Liver (tissue), 9 donors: Measurements from ENCODE around the gene WDR20. TPM values are rescaled to one million over a fixed set of nuclear protein-coding genes. Genes with fewer than 3 reads are reported as not detected.

Experiments used
- DNase-seq: peaks from one replicate; pipeline ENCODE4 v3.0.0-alpha.2; 2017; ENCODE audit warnings: low spot score
- H3K27ac ChIP-seq, 2 donors: one replicate each; pipeline ENCODE4 v1.7.0; 2013; ENCODE audit warnings: inconsistent platforms in 2 of 2, low read length in 2 of 2, control low read depth in 1 of 2, low read depth in 1 of 2, mild to moderate bottlenecking in 1 of 2
- H3K27me3 ChIP-seq, 4 donors: one replicate each; pipeline versions ENCODE4 v1.6.1 to v1.7.0; 2013; ENCODE audit warnings: low read length in 3 of 4, inconsistent platforms in 1 of 4, mild to moderate bottlenecking in 1 of 4, moderate library complexity in 1 of 4; ENCODE audit not compliant: control insufficient read depth in 4 of 4, insufficient read depth in 4 of 4
- H3K36me3 ChIP-seq, 4 donors: one replicate each; pipeline versions ENCODE4 v1.6.1 to v1.7.0; 2013; ENCODE audit warnings: low read length in 3 of 4, mild to moderate bottlenecking in 3 of 4, low read depth in 1 of 4, moderate library complexity in 1 of 4; ENCODE audit not compliant: control insufficient read depth in 4 of 4, insufficient read depth in 3 of 4
- H3K4me1 ChIP-seq, 4 donors: one replicate each; pipeline versions ENCODE4 v1.6.1 to v1.7.0; 2013; ENCODE audit warnings: low read length in 3 of 4, mild to moderate bottlenecking in 3 of 4, moderate library complexity in 1 of 4; ENCODE audit not compliant: control insufficient read depth in 4 of 4, insufficient read depth in 4 of 4
- H3K4me3 ChIP-seq, 3 donors: one replicate each; pipeline versions ENCODE4 v1.6.1 to v1.7.0; 2013; ENCODE audit warnings: low read length in 3 of 3, control low read depth in 1 of 3, low read depth in 1 of 3, mild to moderate bottlenecking in 1 of 3
- H3K9ac ChIP-seq, 2 donors: one replicate each; pipeline ENCODE4 v1.7.0; 2013; ENCODE audit warnings: low read length in 2 of 2, mild to moderate bottlenecking in 2 of 2, moderate library complexity in 2 of 2, control low read depth in 1 of 2, low read depth in 1 of 2
- H3K9me3 ChIP-seq, 4 donors: one replicate each; pipeline versions ENCODE4 v1.6.1 to v1.7.0; 2013; ENCODE audit warnings: low read length in 3 of 4; ENCODE audit not compliant: control insufficient read depth in 4 of 4
- EGR1 ChIP-seq, 2 donors: IDR thresholded peaks; 2 replicates each; pipeline ENCODE4 v1.6.1; 2016 to 2018; ENCODE audit warnings: antibody characterized with exemption in 2 of 2, low read depth in 2 of 2
- FOXA1 ChIP-seq: IDR thresholded peaks from 2 replicates; pipeline ENCODE4 v1.6.1; 2016; ENCODE audit warnings: antibody characterized with exemption
- FOXA2 ChIP-seq: IDR thresholded peaks from 2 replicates; pipeline ENCODE4 v1.6.1; 2016; ENCODE audit warnings: antibody characterized with exemption
- HNF4A ChIP-seq, 2 donors: conservative IDR thresholded peaks; 2 replicates each; pipeline ENCODE4 v1.6.1; 2016; ENCODE audit warnings: antibody characterized with exemption in 2 of 2, mild to moderate bottlenecking in 2 of 2
- HNF4G ChIP-seq: IDR thresholded peaks from 2 replicates; pipeline ENCODE4 v1.6.1; 2016; ENCODE audit warnings: antibody characterized with exemption
- JUND ChIP-seq, 2 donors: IDR thresholded peaks; 2 replicates each; pipeline ENCODE4 v1.6.1; 2016; ENCODE audit warnings: antibody characterized with exemption in 2 of 2
- NR2F2 ChIP-seq: IDR thresholded peaks from 2 replicates; pipeline ENCODE4 v1.6.1; 2016; ENCODE audit warnings: antibody characterized with exemption
- RAD21 ChIP-seq, 2 donors: IDR thresholded peaks; 2 replicates each; pipeline ENCODE4 v1.6.1; 2016; ENCODE audit warnings: antibody characterized with exemption in 2 of 2, mild to moderate bottlenecking in 2 of 2
- RXRA ChIP-seq, 2 donors: IDR thresholded peaks; 2 replicates each; pipeline ENCODE4 v1.6.1; 2017 to 2018; ENCODE audit warnings: antibody characterized with exemption in 2 of 2, mild to moderate bottlenecking in 1 of 2
- SP1 ChIP-seq: IDR thresholded peaks from 2 replicates; pipeline ENCODE4 v1.6.1; 2018; ENCODE audit warnings: antibody characterized with exemption, mild to moderate bottlenecking
- TAF1 ChIP-seq: conservative IDR thresholded peaks from 2 replicates; pipeline ENCODE4 v1.6.1; 2016; ENCODE audit warnings: antibody characterized with exemption, mild to moderate bottlenecking
- WGBS: extraction: QIAGEN DNeasy Blood & Tissue Kit; methylation state at CpG from one replicate; pipeline ENCODE4 v1.1.7; 2013; 5-methylcytosine and 5-hydroxymethylcytosine counted together
- polyA plus RNA-seq, 2 donors: library from polyadenylated mRNA; stranded (reverse) in 1 of 2; unstranded in 1 of 2; fragments of 200-250 nt in 1 of 2; fragments of >200 nt in 1 of 2; fragmentation: Nextera tagmentation in 1 of 2; extraction: Ambion mirVana in 1 of 2; gene quantifications; one replicate each; pipeline versions ENCODE4 v1.2.1 to v1.2.3, GENCODE V29; 2013 to 2015
- total RNA-seq, 2 donors: library from RNA; depleted of rRNA; stranded (reverse); fragments of >200 nt; gene quantifications; one replicate each; pipeline ENCODE4 v1.2.3, GENCODE V29; 2014
- TF ChIP-seq, protein P1 (sequence below): IDR thresholded peaks from 2 replicates; pipeline ENCODE4 v1.6.1; 2016; ENCODE audit warnings: antibody characterized with exemption
- TF ChIP-seq, protein P2 (sequence below): IDR thresholded peaks from 2 replicates; pipeline ENCODE4 v1.6.1; 2016; ENCODE audit warnings: antibody characterized with exemption
- TF ChIP-seq, protein P3 (sequence below): IDR thresholded peaks from 2 replicates; pipeline ENCODE4 v1.6.1; 2016; ENCODE audit warnings: antibody characterized with exemption, mild to moderate bottlenecking
- TF ChIP-seq, protein P4 (sequence below): IDR thresholded peaks from 2 replicates; pipeline ENCODE4 v1.6.1; 2016; ENCODE audit warnings: antibody characterized with exemption
- TF ChIP-seq, protein P5 (sequence below): fragments of 150-350 bp; IDR thresholded peaks from 2 replicates; pipeline ENCODE4 v1.5.1; 2017; ENCODE audit warnings: improper control_type of control experiment, low read depth, low read length; ENCODE audit not compliant: missing input control
- donor health status: healthy.
- donor health status: healthy.
- donor health status: healthy.
- donor health status: healthy.
- donor health status: healthy.

The WDR20 gene
- total and polyA plus RNA-seq, 4 donors, result 6.5 to 18.5 (median 11.0) TPM

DNA sequence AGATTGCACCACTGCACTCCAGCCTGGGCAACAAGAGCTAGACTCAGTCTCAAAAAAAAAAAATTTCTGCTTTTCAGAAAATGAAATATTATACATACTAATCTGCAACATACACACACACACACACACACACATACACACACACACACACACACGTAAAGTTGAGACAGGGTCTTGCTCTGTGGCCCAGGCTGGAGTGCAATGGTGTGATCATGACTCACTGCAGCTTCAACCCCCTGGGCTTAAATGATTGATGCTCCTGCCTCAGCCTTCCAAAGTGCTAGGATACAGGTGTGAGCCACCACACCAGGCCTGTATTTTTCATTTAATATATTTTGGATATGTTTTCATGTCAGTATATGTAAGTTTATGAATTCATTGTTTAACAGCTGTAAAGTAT lies 18.8 kb upstream of the WDR20 start:
- H3K27me3 ChIP-seq, result no peaks in the 10 kb centered on the region
- peaks cover 0 to 10% (median 1%) of the 10 kb centered on the region in 4 donors for H3K9me3 ChIP-seq
- no peak for DNase-seq
- no peaks in the 10 kb centered on the region for H3K4me1 ChIP-seq
- H3K4me3 ChIP-seq, result no peak overlapping the region
- no peak overlapping the region for H3K27ac ChIP-seq
- no peaks in the 10 kb centered on the region for H3K36me3 ChIP-seq
- H3K9ac ChIP-seq, result no peak overlapping the region
- WGBS, result 78% methylated on average over 1 of the region's 1 CpG
- no peak for TF ChIP-seq NR2F2

DNA sequence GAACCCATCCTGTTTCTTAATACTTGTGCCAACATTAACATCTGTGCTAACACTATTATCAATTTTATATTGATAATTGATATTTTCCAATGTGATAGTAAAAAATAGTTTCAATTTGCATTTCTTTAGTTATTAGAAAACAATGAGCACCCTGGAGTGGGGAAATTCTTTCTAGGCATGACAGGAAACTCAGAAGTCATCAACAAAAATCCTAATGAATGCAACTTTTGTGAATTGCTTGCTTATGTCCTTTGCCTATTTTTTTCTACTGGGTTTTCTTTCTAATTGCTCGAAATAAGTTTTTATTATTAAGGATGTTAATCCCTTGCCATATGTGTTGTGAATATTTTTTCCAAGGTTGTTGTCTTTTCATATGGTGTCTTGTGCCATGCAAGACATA lies 18.1 kb upstream of the WDR20 start:
- Histone ChIP-seq H3K4me3 (no peak overlapping the region), H3K9me3 (peaks cover 0 to 10% (median 1%) of the 10 kb centered on the region in 4 donors), H3K27me3 (no peaks in the 10 kb centered on the region), H3K4me1 (no peaks in the 10 kb centered on the region), H3K9ac (no peak overlapping the region), H3K27ac (no peak overlapping the region), H3K36me3 (no peaks in the 10 kb centered on the region)
- no peak for DNase-seq
- TF ChIP-seq RAD21 (IDR thresholded peaks at IDR 0.05), result no peak
- TF ChIP-seq, protein P1, sequence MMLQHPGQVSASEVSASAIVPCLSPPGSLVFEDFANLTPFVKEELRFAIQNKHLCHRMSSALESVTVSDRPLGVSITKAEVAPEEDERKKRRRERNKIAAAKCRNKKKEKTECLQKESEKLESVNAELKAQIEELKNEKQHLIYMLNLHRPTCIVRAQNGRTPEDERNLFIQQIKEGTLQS, result no peak
- TF ChIP-seq HNF4G, result no peak
- TF ChIP-seq, protein P2, sequence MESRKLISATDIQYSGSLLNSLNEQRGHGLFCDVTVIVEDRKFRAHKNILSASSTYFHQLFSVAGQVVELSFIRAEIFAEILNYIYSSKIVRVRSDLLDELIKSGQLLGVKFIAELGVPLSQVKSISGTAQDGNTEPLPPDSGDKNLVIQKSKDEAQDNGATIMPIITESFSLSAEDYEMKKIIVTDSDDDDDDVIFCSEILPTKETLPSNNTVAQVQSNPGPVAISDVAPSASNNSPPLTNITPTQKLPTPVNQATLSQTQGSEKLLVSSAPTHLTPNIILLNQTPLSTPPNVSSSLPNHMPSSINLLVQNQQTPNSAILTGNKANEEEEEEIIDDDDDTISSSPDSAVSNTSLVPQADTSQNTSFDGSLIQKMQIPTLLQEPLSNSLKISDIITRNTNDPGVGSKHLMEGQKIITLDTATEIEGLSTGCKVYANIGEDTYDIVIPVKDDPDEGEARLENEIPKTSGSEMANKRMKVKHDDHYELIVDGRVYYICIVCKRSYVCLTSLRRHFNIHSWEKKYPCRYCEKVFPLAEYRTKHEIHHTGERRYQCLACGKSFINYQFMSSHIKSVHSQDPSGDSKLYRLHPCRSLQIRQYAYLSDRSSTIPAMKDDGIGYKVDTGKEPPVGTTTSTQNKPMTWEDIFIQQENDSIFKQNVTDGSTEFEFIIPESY, result no peak
- TF ChIP-seq HNF4A (conservative IDR thresholded peaks at IDR 0.05), result no peak
- TF ChIP-seq EGR1 (IDR thresholded peaks at IDR 0.05; ENCODE audit: low read depth in 2 of 2), result no peak
- TF ChIP-seq FOXA2, result no peak
- TF ChIP-seq SP1, result no peak
- TF ChIP-seq, protein P3, sequence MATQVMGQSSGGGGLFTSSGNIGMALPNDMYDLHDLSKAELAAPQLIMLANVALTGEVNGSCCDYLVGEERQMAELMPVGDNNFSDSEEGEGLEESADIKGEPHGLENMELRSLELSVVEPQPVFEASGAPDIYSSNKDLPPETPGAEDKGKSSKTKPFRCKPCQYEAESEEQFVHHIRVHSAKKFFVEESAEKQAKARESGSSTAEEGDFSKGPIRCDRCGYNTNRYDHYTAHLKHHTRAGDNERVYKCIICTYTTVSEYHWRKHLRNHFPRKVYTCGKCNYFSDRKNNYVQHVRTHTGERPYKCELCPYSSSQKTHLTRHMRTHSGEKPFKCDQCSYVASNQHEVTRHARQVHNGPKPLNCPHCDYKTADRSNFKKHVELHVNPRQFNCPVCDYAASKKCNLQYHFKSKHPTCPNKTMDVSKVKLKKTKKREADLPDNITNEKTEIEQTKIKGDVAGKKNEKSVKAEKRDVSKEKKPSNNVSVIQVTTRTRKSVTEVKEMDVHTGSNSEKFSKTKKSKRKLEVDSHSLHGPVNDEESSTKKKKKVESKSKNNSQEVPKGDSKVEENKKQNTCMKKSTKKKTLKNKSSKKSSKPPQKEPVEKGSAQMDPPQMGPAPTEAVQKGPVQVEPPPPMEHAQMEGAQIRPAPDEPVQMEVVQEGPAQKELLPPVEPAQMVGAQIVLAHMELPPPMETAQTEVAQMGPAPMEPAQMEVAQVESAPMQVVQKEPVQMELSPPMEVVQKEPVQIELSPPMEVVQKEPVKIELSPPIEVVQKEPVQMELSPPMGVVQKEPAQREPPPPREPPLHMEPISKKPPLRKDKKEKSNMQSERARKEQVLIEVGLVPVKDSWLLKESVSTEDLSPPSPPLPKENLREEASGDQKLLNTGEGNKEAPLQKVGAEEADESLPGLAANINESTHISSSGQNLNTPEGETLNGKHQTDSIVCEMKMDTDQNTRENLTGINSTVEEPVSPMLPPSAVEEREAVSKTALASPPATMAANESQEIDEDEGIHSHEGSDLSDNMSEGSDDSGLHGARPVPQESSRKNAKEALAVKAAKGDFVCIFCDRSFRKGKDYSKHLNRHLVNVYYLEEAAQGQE, result no peak
- no peak for TF ChIP-seq FOXA1
- TF ChIP-seq, protein P4, sequence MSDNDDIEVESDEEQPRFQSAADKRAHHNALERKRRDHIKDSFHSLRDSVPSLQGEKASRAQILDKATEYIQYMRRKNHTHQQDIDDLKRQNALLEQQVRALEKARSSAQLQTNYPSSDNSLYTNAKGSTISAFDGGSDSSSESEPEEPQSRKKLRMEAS, result no peak
- no peak for TF ChIP-seq TAF1
- no peak for TF ChIP-seq JUND (IDR thresholded peaks at IDR 0.05)
- 86% methylated on average over 1 of the region's 1 CpG for WGBS

DNA sequence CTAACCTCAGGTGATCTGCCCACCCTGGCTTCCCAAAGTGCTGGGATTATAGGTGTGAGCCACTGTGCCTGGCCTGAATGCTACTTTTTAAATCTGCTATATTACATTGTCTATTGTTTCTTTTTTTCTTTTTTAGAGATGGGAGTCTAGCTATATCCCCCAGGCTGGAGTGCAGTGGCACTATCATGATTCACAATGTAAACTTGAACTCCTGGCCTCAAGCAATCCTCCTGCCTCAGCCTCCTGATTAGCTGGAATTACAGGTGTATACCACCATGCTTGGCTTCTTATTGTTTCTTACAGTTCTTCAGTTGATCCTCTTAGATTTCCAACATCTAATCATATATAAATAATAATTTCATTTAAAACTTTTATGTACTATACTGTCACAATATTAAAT lies 15.3 kb upstream of the WDR20 start:
- Histone ChIP-seq H3K27ac (no peak overlapping the region), H3K4me1 (no peaks in the 10 kb centered on the region), H3K36me3 (no peaks in the 10 kb centered on the region), H3K9ac (no peak overlapping the region), H3K9me3 (no peaks in the 10 kb centered on the region), H3K27me3 (no peaks in the 10 kb centered on the region), H3K4me3 (no peak overlapping the region)
- DNase-seq, result no peak
- TF ChIP-seq NR2F2 (no peak), JUND (IDR thresholded peaks at IDR 0.05) (no peak), FOXA1 (no peak), FOXA2 (no peak), TAF1 (no peak), RXRA (IDR thresholded peaks at IDR 0.05) (no peak), RAD21 (IDR thresholded peaks at IDR 0.05) (no peak), HNF4A (conservative IDR thresholded peaks at IDR 0.05) (no peak), SP1 (no peak)
- TF ChIP-seq, protein P3, result no peak
- TF ChIP-seq, protein P5, sequence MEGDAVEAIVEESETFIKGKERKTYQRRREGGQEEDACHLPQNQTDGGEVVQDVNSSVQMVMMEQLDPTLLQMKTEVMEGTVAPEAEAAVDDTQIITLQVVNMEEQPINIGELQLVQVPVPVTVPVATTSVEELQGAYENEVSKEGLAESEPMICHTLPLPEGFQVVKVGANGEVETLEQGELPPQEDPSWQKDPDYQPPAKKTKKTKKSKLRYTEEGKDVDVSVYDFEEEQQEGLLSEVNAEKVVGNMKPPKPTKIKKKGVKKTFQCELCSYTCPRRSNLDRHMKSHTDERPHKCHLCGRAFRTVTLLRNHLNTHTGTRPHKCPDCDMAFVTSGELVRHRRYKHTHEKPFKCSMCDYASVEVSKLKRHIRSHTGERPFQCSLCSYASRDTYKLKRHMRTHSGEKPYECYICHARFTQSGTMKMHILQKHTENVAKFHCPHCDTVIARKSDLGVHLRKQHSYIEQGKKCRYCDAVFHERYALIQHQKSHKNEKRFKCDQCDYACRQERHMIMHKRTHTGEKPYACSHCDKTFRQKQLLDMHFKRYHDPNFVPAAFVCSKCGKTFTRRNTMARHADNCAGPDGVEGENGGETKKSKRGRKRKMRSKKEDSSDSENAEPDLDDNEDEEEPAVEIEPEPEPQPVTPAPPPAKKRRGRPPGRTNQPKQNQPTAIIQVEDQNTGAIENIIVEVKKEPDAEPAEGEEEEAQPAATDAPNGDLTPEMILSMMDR, result no peak
